Esophagus muscularis mucosa (tissue), 4 donors: ENCODE data around the gene AREL1. TPM values are rescaled to one million over a fixed set of nuclear protein-coding genes. Genes with fewer than 3 reads are reported as not detected.

Source experiments
- DNase-seq: peaks from one replicate; pipeline ENCODE4 v3.0.0-alpha.2; 2017; ENCODE audit errors: extremely low spot score
- H3K27ac ChIP-seq, 4 donors: fragments of 200-600 bp; sonication (generic); replicated peaks in 1 of 4; 1 replicate in 3 of 4; 2 replicates in 1 of 4; pipeline ENCODE4 v1.5.1; 2016 to 2019; ENCODE audit warnings: mild to moderate bottlenecking in 1 of 4
- H3K27me3 ChIP-seq, 4 donors: fragments of 200-600 bp; sonication (generic); one replicate each; pipeline versions ENCODE4 v1.5.1 to v1.6.0; 2016 to 2019
- H3K36me3 ChIP-seq, 4 donors: fragments of 200-600 bp; sonication (generic); one replicate each; pipeline ENCODE4 v1.5.1; 2016 to 2019
- H3K4me1 ChIP-seq, 4 donors: fragments of 200-600 bp; sonication (generic); one replicate each; pipeline ENCODE4 v1.5.1; 2016 to 2019
- H3K4me3 ChIP-seq, 4 donors: fragments of 200-600 bp; sonication (generic); 1 replicate in 2 of 4; 2 replicates in 2 of 4; pipeline ENCODE4 v1.5.1; 2016 to 2019; ENCODE audit warnings: mild to moderate bottlenecking in 4 of 4, moderate library complexity in 1 of 4
- H3K9me3 ChIP-seq, 4 donors: fragments of 200-600 bp; sonication (generic); 1 replicate in 3 of 4; 2 replicates in 1 of 4; pipeline ENCODE4 v1.5.1; 2016 to 2019
- EP300 ChIP-seq: sonication (generic); formaldehyde crosslinking; IDR thresholded peaks from one replicate; pipeline ENCODE4 v1.6.1; 2017; ENCODE audit warnings: antibody characterized with exemption
- POLR2A ChIP-seq: fragments of 450-650 bp; IDR thresholded peaks from one replicate; pipeline ENCODE4 v1.6.1; 2017; ENCODE audit warnings: antibody characterized with exemption, moderate library complexity, mild to moderate bottlenecking, low read depth
- POLR2AphosphoS5 ChIP-seq, 2 donors: sonication (generic); formaldehyde crosslinking; IDR thresholded peaks; one replicate each; pipeline ENCODE4 v1.6.1; 2017; ENCODE audit warnings: antibody characterized with exemption in 2 of 2
- WGBS: methylation state at CpG from one replicate; pipeline ENCODE4 v1.1.5; 2018; 5-methylcytosine and 5-hydroxymethylcytosine counted together
- intact Hi-C: fragments of 100-400 bp; cut with DNase I; formaldehyde crosslinking; loops from one replicate; pipeline ENCODE4 v1.15.1; 2023
- total RNA-seq, 4 donors: library from RNA; depleted of rRNA; stranded (reverse); fragments of >200 nt; gene quantifications; one replicate each; pipeline versions ENCODE4 v1.1.0 to v1.2.1, GENCODE V29; 2016
- TF ChIP-seq, protein P1 (sequence below), 3 experiments: fragments of 200-600 bp in 2 of 3; fragments of 450-650 bp in 1 of 3; sonication (generic) in 2 of 3; IDR thresholded peaks; one replicate each; pipeline ENCODE4 v1.5.1; 2017 to 2019; ENCODE audit warnings: antibody characterized with exemption in 3 of 3, mild to moderate bottlenecking in 2 of 3, moderate library complexity in 1 of 3

The AREL1 gene
- total RNA-seq, 4 donors from 2014 or later = 12.3 to 21.6 (median 16.2) TPM

DNA sequence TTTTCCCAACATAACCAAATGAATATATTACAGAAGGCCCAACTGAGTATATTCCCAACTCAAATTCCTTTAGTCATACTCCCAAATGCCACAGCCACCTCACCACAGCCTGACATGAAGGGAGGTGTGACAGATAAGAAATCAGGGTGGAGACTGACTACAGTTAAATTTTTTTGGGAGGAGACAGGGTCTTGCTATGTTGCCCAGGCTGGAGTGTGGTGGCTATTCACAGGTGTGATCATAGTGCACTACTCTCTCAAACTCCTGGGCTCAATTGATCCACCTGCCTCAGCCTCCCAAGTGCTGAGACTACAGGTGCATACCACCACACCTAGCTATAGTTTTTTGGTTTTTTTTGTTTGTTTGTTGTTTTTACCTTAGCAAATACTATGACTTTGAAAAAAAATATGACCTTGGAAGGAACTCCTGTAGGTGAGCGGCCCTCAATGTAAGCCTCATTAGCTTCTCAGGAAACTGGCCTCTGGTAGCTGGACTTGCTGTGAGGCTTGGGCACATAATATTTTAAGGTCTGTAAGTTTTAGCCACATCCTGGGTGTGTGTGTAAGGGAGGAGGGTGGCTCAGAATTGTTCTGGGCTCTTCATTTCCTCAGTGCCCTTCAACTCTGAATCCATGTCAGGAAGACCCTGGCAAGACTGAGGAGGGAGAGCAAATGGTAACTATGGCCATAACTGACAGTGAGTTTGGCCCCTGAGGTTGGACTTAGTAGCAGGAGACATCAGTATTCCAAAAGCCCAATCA lies 61.8 kb downstream of the AREL1 start:
- TF ChIP-seq, protein P1, sequence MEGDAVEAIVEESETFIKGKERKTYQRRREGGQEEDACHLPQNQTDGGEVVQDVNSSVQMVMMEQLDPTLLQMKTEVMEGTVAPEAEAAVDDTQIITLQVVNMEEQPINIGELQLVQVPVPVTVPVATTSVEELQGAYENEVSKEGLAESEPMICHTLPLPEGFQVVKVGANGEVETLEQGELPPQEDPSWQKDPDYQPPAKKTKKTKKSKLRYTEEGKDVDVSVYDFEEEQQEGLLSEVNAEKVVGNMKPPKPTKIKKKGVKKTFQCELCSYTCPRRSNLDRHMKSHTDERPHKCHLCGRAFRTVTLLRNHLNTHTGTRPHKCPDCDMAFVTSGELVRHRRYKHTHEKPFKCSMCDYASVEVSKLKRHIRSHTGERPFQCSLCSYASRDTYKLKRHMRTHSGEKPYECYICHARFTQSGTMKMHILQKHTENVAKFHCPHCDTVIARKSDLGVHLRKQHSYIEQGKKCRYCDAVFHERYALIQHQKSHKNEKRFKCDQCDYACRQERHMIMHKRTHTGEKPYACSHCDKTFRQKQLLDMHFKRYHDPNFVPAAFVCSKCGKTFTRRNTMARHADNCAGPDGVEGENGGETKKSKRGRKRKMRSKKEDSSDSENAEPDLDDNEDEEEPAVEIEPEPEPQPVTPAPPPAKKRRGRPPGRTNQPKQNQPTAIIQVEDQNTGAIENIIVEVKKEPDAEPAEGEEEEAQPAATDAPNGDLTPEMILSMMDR (IDR thresholded peaks at IDR 0.05) = no peak
- TF ChIP-seq EP300 = no peak
- TF ChIP-seq POLR2AphosphoS5 (IDR thresholded peaks at IDR 0.05) = no peak
- no peak for TF ChIP-seq POLR2A
- Histone ChIP-seq H3K36me3 (peaks cover 0 to 8% (median 3%) of the 10 kb centered on the region in 4 donors), H3K27ac (no peak overlapping the region), H3K27me3 (peaks cover 0 to 11% (median 0%) of the 10 kb centered on the region in 4 donors), H3K9me3 (no peaks in the 10 kb centered on the region), H3K4me3 (no peak overlapping the region), H3K4me1 (peaks cover 13 to 31% (median 21%) of the 10 kb centered on the region in 4 donors)
- no peak for DNase-seq
- 94% methylated on average over 1 of the region's 1 CpG for WGBS
- intact Hi-C loops = no loop called here

DNA sequence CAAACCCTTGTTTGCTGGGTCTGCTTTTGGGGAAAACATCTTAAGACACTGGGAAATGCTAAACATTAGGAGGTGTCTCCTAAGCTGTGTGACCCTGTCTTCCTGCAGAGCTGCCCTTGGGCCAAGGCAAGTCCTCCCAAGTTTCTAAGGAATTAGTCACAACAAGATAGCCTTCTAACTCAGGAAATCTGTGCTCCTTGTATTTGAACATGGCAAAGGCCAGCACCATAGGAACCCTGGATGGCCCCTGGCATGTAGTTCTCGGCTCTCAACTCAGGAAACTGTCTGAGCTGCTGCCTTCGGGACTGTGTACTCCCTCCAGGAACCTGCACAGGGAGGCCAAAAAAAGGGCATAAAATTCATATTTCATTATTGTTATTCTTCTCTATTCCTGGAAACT lies 63.2 kb downstream of the AREL1 start:
- Histone ChIP-seq H3K4me1 (peaks cover 13 to 20% (median 17%) of the 10 kb centered on the region in 4 donors), H3K27me3 (peaks cover 0 to 25% (median 2%) of the 10 kb centered on the region in 4 donors), H3K36me3 (peaks cover 0 to under 1% (median 0%) of the 10 kb centered on the region in 4 donors), H3K4me3 (no peak overlapping the region), H3K9me3 (no peaks in the 10 kb centered on the region), H3K27ac (no peak overlapping the region)
- 78% methylated on average over 2 of the region's 2 CpGs for WGBS
- no peak for DNase-seq
- TF ChIP-seq, protein P1 (IDR thresholded peaks at IDR 0.05) = no peak
- no peak for TF ChIP-seq POLR2A
- no peak for TF ChIP-seq POLR2AphosphoS5 (IDR thresholded peaks at IDR 0.05)
- TF ChIP-seq EP300 = no peak
- intact Hi-C loops = no loop called here

DNA sequence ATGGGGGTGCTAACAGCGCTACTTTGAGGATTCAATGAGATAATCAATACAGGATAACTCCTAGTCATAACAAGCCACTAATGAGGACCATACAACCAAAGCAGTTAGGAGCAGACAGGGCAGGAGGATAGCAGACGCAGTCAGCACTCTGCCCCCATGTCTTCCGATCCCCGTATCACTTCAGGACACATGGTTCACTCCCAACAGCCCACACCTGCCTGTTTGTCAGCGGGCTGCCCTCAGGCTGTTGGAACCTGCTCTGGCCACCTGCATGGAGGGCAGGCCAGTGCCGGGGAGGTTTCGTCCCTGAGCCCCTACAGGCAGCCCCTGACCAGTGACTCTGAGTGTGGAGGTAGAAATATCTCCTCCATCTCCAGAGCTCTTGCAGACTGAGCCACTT lies 63.7 kb downstream of the AREL1 start:
- peaks cover 16 to 20% (median 18%) of the 10 kb centered on the region in 4 donors for H3K4me1 ChIP-seq
- intact Hi-C loops = no loop called here

DNA sequence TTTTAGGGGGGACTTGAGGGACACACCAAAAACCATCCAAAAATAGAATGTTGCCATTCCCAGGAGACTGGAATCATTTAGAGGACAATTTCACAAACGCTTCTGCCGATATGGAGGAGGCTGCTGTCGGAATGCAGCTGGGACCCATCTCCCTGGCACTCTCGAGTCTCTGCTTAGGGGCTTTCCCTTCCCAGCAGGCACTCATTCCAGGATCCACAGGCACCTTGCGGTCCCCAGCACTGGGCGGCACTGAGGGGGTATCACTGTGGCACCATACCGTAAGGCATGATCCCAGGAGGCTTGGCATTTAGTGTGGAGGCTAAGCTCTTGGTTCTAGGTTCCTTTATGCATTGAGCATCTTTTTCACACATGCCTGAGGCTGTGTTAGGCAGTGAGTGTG lies 64.3 kb downstream of the AREL1 start:
- no peak for TF ChIP-seq POLR2A
- no peak for TF ChIP-seq POLR2AphosphoS5 (IDR thresholded peaks at IDR 0.05)
- TF ChIP-seq, protein P1 (IDR thresholded peaks at IDR 0.05) = no peak
- no peak for TF ChIP-seq EP300
- Histone ChIP-seq H3K27ac (no peak overlapping the region), H3K4me1 (peaks cover 17 to 20% (median 20%) of the 10 kb centered on the region in 4 donors), H3K4me3 (no peak overlapping the region), H3K27me3 (peaks cover 0 to 36% (median 2%) of the 10 kb centered on the region in 4 donors), H3K9me3 (no peaks in the 10 kb centered on the region), H3K36me3 (no peaks in the 10 kb centered on the region)
- DNase-seq = no peak
- intact Hi-C loops = no loop called here
- WGBS = 61% methylated on average over 7 of the region's 7 CpGs

More for the DNA sequence above, 63.7 kb downstream of the AREL1 start:
- peaks cover 0 to 30% (median 2%) of the 10 kb centered on the region in 4 donors for H3K27me3 ChIP-seq
- H3K9me3 ChIP-seq = no peaks in the 10 kb centered on the region
- no peak overlapping the region for H3K4me3 ChIP-seq
- no peak overlapping the region for H3K27ac ChIP-seq
- H3K36me3 ChIP-seq = no peaks in the 10 kb centered on the region
- TF ChIP-seq POLR2A (no peak), EP300 (no peak), POLR2AphosphoS5 (IDR thresholded peaks at IDR 0.05) (no peak)
- TF ChIP-seq, protein P1 (IDR thresholded peaks at IDR 0.05) = no peak
- 85% methylated on average over 6 of the region's 7 CpGs for WGBS
- no peak for DNase-seq
